ENCODE results near the gene MRPL14. TPM values are rescaled to one million over a fixed set of nuclear protein-coding genes. Genes with fewer than 3 reads are reported as not detected.

MRPL14 gene
- total and polyA plus RNA-seq, 9 of the 15 experiments (the other 6 are each of a cell fraction or from before 2014, with no cell fraction given), result 126 to 424 (median 165) TPM

DNA sequence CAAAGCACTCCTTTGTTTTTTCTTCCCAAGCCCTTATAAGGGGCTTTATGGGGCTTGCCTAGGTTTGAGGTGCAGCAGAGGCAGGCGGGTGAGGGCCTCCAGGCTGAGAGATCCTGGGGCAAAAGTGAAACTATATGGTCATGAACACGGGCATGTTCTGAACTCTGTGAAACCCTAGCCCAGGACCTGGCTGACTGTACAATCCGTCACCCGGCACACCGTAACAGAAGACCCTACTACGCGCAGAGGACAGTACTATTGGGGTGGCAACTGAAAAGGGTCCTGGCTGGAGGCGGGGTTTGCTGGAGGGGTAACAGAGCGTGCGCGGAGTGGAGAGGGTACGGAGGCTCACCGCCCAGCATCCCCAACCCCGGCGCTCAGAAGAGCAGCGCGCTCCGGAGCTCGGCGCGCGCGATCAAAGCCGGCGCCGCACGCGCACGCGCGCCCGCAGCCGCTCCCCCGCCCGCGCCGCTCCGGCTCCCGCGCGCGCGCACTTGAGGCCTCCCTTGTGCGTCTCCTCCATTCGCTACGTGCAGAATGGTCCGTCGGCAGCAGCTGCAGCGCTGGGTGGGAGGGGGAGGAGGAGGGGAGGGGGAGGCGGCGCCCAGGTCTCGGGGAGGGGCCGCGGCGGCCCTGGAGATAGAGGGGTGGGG lies 54.2 kb downstream of the MRPL14 start (continued):
- no peak for TF ChIP-seq SRSF7 (optimal IDR thresholded peaks at IDR 0.05; ENCODE audit: low read depth, low read length)
- no peak; the same call in 1 of the 2 replicates for TF ChIP-seq SMARCC2 (IDR thresholded peaks at IDR 0.05; ENCODE audit: low read depth)
- TF ChIP-seq SMARCE1 (IDR thresholded peaks at IDR 0.05), result peak; percentile 33
- TF ChIP-seq, protein P1, sequence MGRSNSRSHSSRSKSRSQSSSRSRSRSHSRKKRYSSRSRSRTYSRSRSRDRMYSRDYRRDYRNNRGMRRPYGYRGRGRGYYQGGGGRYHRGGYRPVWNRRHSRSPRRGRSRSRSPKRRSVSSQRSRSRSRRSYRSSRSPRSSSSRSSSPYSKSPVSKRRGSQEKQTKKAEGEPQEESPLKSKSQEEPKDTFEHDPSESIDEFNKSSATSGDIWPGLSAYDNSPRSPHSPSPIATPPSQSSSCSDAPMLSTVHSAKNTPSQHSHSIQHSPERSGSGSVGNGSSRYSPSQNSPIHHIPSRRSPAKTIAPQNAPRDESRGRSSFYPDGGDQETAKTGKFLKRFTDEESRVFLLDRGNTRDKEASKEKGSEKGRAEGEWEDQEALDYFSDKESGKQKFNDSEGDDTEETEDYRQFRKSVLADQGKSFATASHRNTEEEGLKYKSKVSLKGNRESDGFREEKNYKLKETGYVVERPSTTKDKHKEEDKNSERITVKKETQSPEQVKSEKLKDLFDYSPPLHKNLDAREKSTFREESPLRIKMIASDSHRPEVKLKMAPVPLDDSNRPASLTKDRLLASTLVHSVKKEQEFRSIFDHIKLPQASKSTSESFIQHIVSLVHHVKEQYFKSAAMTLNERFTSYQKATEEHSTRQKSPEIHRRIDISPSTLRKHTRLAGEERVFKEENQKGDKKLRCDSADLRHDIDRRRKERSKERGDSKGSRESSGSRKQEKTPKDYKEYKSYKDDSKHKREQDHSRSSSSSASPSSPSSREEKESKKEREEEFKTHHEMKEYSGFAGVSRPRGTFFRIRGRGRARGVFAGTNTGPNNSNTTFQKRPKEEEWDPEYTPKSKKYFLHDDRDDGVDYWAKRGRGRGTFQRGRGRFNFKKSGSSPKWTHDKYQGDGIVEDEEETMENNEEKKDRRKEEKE (IDR thresholded peaks at IDR 0.05; ENCODE audit: borderline replicate concordance in 1 of 2, control insufficient read depth in 1 of 2, low read depth in 2 of 2, low read length in 1 of 2), result no peak
- TF ChIP-seq SMC3 (conservative IDR thresholded peaks at IDR 0.05; ENCODE audit: insufficient read depth, low read depth, low read length), result no peak
- TF ChIP-seq SMAD2 (IDR thresholded peaks at IDR 0.05; ENCODE audit: low read depth, low read length), result no peak
- TF ChIP-seq, protein P2, sequence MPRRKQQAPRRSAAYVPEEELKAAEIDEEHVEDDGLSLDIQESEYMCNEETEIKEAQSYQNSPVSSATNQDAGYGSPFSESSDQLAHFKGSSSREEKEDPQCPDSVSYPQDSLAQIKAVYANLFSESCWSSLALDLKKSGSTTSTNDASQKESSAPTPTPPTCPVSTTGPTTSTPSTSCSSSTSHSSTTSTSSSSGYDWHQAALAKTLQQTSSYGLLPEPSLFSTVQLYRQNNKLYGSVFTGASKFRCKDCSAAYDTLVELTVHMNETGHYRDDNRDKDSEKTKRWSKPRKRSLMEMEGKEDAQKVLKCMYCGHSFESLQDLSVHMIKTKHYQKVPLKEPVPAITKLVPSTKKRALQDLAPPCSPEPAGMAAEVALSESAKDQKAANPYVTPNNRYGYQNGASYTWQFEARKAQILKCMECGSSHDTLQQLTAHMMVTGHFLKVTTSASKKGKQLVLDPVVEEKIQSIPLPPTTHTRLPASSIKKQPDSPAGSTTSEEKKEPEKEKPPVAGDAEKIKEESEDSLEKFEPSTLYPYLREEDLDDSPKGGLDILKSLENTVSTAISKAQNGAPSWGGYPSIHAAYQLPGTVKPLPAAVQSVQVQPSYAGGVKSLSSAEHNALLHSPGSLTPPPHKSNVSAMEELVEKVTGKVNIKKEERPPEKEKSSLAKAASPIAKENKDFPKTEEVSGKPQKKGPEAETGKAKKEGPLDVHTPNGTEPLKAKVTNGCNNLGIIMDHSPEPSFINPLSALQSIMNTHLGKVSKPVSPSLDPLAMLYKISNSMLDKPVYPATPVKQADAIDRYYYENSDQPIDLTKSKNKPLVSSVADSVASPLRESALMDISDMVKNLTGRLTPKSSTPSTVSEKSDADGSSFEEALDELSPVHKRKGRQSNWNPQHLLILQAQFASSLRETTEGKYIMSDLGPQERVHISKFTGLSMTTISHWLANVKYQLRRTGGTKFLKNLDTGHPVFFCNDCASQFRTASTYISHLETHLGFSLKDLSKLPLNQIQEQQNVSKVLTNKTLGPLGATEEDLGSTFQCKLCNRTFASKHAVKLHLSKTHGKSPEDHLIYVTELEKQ (CRISPR knock-in tag; IDR thresholded peaks at IDR 0.05), result no peak
- TF ChIP-seq NBN (IDR thresholded peaks at IDR 0.05; ENCODE audit: low read depth), result no peak
- TF ChIP-seq ZNF3 (CRISPR knock-in tag; IDR thresholded peaks at IDR 0.05), result no peak
- no peak for TF ChIP-seq TEAD4 (IDR thresholded peaks at IDR 0.05; ENCODE audit: low read length)
- no peak for TF ChIP-seq TEAD4 (CRISPR knock-in tag; IDR thresholded peaks at IDR 0.05; ENCODE audit: borderline replicate concordance)
- peak; percentile 88 for TF ChIP-seq CTBP1 (IDR thresholded peaks at IDR 0.05; ENCODE audit: borderline replicate concordance)
- no peak for TF ChIP-seq TOE1 (IDR thresholded peaks at IDR 0.05; ENCODE audit: borderline replicate concordance)
- TF ChIP-seq TOE1 (CRISPR knock-in tag; IDR thresholded peaks at IDR 0.05; ENCODE audit: borderline replicate concordance, low read depth), result no peak
- no peak for TF ChIP-seq ZBTB7A (IDR thresholded peaks at IDR 0.05; ENCODE audit: borderline replicate concordance, control insufficient read depth, low read depth, low read length)
- TF ChIP-seq HSF4 (CRISPR knock-in tag; IDR thresholded peaks at IDR 0.05; ENCODE audit: borderline replicate concordance), result 0 out of 2 replicates have a peak, but pooled peaks have one; percentile 36
- no peak for TF ChIP-seq POLR2AphosphoS5 (IDR thresholded peaks at IDR 0.05; ENCODE audit: control insufficient read depth, insufficient read depth, low read depth, low read length)
- no peak for TF ChIP-seq ZNF699 (CRISPR knock-in tag; IDR thresholded peaks at IDR 0.05; ENCODE audit: insufficient replicate concordance)
- TF ChIP-seq SIN3B (IDR thresholded peaks at IDR 0.05; ENCODE audit: low read depth), result no peak

Measured in K562 (cell line).